ENCODE results near the gene GAS6. TPM values are rescaled to one million over a fixed set of nuclear protein-coding genes. Genes with fewer than 3 reads are reported as not detected.

Gene GAS6
- total and polyA plus RNA-seq, 11 donors = 96.7 to 438 (median 183) TPM

DNA sequence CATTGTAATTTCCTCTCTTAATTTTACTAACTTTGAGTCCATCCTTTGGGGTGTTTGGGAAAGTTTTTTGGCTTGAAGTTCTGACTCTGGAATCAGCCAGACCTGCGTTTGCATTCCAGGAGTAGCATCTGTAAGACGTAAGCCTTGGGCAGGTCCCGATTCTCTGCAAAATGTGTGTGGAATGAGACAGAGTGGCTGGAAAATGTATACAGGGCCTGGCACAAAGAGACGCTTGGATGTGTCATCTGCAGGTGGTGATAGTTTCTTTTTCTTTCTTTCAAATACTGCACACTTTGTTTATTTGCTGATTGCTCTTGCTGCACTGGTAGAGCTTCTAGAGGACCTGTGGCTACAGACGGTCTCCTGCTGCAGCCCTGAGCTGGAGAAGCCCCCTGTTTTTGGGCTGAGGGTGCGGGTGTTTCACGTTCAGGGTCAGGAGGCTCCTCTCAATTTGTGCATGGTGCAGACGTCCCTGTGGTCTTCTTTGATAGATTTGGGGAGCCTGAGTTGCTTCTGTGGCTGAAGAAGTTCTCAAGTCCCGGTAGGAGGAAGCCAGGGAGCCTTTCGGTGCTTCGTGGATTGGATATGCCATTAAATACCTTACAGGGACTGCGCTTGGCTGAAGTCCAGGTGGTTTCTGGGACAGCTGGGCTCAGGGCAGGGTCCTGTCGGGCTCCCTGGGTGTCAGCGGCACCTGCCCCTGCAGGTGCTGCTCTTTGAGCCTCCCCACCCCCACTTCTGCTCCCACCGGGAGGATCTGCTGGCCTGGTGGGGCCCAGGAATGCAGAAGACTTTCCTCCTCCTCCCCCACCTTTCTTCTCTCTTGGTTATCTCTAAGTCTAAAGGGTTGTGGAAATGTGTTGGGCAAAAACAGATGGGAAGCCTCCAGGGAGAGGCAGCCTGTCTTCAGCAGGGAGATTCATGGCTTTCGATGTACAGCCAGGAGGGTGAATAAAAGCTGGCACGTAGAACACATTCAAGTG is 44.0 kb upstream of the GAS6 start:
- H3K27me3 ChIP-seq = peaks cover 0 to 30% (median 0%) of the 10 kb centered on the region in 9 donors
- H3K36me3 ChIP-seq = no peaks in the 10 kb centered on the region
- no peak overlapping the region for H3K27ac ChIP-seq
- intact Hi-C loops (cut with DNase I) = no loop called here
- H3K4me1 ChIP-seq = peaks cover 0 to 10% (median under 1%) of the 10 kb centered on the region in 12 donors
- DNase-seq = no peak
- WGBS, 4 donors = 71 to 76% (median 73%) methylated on average over 16 to 17 of the region's 17 CpGs
- peaks cover 0 to 13% (median 0%) of the 10 kb centered on the region in 12 donors for H3K9me3 ChIP-seq
- TF ChIP-seq POLR2A (IDR thresholded peaks at IDR 0.05) = no peak
- H3K4me3 ChIP-seq = no peak overlapping the region
- ATAC-seq = no peak

DNA sequence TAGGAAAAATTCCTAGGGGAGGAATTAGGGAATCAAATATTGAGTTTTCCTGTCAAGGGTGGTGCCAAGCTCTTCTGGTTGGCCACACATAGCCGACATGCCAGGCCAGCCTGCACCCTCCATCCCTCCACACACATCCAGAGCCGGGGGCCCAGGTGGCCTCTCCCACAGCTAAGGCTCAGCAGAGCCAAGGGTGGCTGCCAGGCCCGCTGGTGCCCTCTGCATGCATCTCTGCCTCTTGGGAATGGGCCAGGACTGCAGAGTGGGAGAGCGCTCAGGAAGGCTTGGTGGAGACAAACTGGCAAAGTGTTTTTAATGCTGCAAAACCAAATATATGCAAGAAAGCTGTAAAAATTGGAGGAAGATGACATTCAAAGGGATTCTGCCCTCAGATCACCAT is 42.7 kb upstream of the GAS6 start:
- H3K4me1 ChIP-seq = peaks cover 0 to 10% (median 3%) of the 10 kb centered on the region in 12 donors
- no peak overlapping the region for H3K27ac ChIP-seq
- no peak overlapping the region for H3K4me3 ChIP-seq
- H3K9me3 ChIP-seq = peaks cover 0 to 3% (median 0%) of the 10 kb centered on the region in 12 donors
- DNase-seq (no peak), ATAC-seq (peak in 3 of 4 donors; percentile 39 to 66 (median 48))
- H3K27me3 ChIP-seq = peaks cover 0 to 29% (median 0%) of the 10 kb centered on the region in 9 donors
- 52 to 69% (median 65%) methylated on average over 4 of the region's 4 CpGs for WGBS, 4 donors
- intact Hi-C loops (cut with DNase I) = no loop called here
- TF ChIP-seq, protein P1, sequence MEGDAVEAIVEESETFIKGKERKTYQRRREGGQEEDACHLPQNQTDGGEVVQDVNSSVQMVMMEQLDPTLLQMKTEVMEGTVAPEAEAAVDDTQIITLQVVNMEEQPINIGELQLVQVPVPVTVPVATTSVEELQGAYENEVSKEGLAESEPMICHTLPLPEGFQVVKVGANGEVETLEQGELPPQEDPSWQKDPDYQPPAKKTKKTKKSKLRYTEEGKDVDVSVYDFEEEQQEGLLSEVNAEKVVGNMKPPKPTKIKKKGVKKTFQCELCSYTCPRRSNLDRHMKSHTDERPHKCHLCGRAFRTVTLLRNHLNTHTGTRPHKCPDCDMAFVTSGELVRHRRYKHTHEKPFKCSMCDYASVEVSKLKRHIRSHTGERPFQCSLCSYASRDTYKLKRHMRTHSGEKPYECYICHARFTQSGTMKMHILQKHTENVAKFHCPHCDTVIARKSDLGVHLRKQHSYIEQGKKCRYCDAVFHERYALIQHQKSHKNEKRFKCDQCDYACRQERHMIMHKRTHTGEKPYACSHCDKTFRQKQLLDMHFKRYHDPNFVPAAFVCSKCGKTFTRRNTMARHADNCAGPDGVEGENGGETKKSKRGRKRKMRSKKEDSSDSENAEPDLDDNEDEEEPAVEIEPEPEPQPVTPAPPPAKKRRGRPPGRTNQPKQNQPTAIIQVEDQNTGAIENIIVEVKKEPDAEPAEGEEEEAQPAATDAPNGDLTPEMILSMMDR (IDR thresholded peaks at IDR 0.05) = no peak
- TF ChIP-seq POLR2A (IDR thresholded peaks at IDR 0.05) = no peak
- no peaks in the 10 kb centered on the region for H3K36me3 ChIP-seq

DNA sequence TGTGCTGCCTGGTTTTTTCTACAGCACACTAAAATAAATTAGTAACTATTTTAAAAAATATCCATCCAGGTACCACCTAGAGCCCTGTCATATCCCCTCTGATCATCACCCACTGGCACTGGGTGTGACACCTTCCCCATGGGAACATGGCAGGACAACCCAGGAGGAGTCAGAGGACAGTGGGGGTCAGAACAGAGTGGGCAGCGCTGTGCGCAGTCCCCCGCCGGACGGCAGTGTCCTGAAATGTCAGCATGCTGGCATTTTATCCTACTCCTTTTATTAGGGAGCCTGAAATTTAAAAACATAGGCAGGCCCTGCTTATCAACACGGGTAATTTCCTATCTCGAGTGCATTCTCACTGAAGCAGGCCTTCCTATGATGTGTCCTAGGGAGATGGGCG is 42.1 kb upstream of the GAS6 start:
- 76 to 95% (median 88%) methylated on average over 8 of the region's 8 CpGs for WGBS, 4 donors
- Histone ChIP-seq H3K36me3 (no peaks in the 10 kb centered on the region), H3K9me3 (no peaks in the 10 kb centered on the region), H3K27ac (no peak overlapping the region), H3K4me1 (peaks cover 0 to 10% (median 3%) of the 10 kb centered on the region in 12 donors), H3K4me3 (no peak overlapping the region), H3K27me3 (peaks cover 0 to 23% (median 0%) of the 10 kb centered on the region in 9 donors)
- no peak for ATAC-seq
- no peak for TF ChIP-seq POLR2A (IDR thresholded peaks at IDR 0.05)
- TF ChIP-seq, protein P1 (IDR thresholded peaks at IDR 0.05) = no peak
- DNase-seq = no peak
- intact Hi-C loops (cut with DNase I) = loop anchor here in 8 of 10 donors (2.0 kb wide), 1 partner anchor 89 kb away; no protein-coding TSS in a partner anchor

DNA sequence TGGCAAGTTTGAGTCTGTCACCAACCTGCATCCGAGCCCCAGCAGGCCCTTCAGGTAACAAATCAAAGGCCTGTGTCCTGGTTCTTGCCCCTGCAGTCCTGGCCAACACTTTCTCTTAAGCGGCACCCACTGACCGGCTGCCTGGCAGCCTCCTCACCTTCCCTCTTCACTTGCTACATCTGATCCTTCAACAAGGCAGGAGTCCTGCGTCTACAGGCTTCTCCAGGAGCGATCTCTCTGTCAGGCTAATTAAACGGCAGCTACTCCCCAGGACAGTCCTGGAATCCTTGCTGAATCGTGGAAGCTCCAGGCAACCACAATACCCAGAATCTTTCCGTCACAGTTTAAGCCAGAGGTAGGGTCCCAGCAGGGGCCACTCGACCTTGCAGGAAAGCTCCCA is 41.1 kb upstream of the GAS6 start:
- Histone ChIP-seq H3K4me1 (peaks cover 0 to 10% (median 3%) of the 10 kb centered on the region in 12 donors), H3K27me3 (peaks cover 0 to 15% (median 0%) of the 10 kb centered on the region in 9 donors), H3K36me3 (no peaks in the 10 kb centered on the region), H3K4me3 (no peak overlapping the region), H3K9me3 (no peaks in the 10 kb centered on the region), H3K27ac (no peak overlapping the region)
- intact Hi-C loops (cut with DNase I) = loop anchor here in 8 of 10 donors (2.0 kb wide), 1 partner anchor 88 kb away; no protein-coding TSS in a partner anchor
- TF ChIP-seq POLR2A (IDR thresholded peaks at IDR 0.05) = no peak
- TF ChIP-seq, protein P1 (IDR thresholded peaks at IDR 0.05) = no peak
- DNase-seq = no peak
- ATAC-seq = no peak
- WGBS, 4 donors = 86 to 89% (median 87%) methylated on average over 9 of the region's 9 CpGs
